ENCODE data around the gene SPTBN2.

- TF ChIP-seq CTCF (IDR thresholded peaks at IDR 0.05) = no peak
- TF ChIP-seq POLR2A (IDR thresholded peaks at IDR 0.05) = no peak
Measured at GRCh38 chr11:66686100-66686785, 42.8 kb downstream of the SPTBN2 start.

All from Peyer's patch (tissue), 4 donors.